Measurements from ENCODE around the gene PRKN.
"Not testable (repeated sequence)": the region's sequence is repeated elsewhere in the genome, so short reads cannot be mapped to it uniquely, and the experiment has no call there.

PRKN gene

DNA sequence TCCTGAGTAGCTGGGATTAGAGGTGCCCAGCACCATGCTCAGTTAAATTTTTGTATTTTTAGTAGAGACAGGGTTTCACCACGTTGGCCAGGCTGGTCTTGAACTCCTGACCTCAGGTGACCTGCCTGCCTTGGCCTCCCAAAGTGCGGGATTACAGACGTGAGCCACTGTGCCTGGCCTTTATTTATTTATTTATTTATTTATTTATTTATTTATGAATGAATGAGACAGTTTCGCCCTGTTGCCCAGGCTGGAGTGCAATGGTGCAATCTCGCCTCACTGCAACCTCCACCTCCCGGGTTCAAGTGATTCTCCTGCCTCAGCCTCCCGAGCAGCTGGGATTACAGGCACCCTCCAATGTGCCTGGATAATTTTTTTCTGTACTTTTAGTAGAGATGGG, 48.7 kb downstream of the PRKN start:
- DNase-seq (ENCODE audit: low read depth in 1 of 2, low spot score in 1 of 2), result not testable (repeated sequence)

DNA sequence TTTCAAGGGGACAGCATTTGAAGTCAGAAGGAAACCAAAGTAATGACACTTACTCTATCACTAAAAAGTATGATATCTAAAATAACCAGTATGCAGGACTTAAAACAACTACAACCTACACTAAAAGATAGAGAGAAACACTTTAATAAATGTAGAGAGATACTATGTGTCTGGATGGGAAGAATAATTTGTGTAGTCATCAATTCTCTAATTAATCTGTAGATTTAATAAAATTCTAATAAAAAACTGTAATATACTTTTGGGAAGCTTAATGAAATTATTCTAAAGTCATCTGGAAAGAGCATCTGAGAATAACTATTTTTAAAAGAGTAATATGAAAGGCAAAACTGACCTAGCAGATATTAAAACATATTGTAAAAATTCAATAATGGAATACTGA, 52.1 kb downstream of the PRKN start:
- DNase-seq (ENCODE audit: low read depth in 1 of 2, low spot score in 1 of 2), result no peak

DNA sequence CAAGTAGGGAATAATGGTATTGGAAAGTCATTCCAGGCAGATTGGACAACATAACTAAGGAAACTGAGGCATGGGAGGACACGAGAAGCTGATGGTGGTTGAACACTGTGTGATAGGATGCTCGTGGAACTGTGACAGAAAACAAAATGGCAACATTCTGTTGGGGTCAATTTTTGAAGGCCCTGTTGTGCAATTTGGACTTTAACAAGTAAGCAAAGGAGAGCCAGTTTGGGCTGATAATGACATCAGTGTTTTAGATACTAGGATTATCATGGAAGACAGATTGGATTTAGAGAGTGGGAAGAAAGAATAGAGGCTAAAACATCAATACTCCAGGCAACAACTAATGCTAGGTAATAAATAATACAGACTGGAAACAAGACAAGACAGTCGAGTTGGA, 53.1 kb downstream of the PRKN start:
- no peak for DNase-seq (ENCODE audit: low read depth in 1 of 2, low spot score in 1 of 2)

DNA sequence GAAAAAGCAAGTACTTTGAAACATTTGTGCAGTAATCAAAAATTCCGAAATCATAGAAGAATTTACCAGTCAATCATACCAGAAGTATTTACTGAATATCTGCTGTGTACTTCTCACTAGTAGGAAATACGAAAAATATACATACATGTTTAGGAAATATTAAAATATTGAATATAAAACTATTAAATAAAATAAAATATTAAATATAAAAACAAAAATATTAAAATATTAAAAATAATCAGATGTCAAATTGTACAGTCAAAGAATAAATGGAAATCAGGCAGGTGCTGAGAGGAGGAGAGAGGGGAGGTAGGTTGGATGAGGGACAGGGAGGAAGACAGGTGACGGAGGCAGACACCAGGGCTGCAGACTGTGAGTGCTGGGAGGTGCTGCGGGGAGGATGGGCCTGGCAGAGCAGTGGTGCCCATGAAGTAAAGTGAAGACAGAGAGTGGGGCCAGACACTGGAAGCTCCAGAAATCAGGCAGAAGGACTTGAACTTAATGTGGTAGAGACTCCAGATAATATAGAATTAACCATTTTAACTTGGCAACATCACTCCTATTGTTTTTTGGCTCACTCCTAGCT, 55.9 kb downstream of the PRKN start:
- DNase-seq (ENCODE audit: low read depth in 1 of 2, low spot score in 1 of 2), result no peak

DNA sequence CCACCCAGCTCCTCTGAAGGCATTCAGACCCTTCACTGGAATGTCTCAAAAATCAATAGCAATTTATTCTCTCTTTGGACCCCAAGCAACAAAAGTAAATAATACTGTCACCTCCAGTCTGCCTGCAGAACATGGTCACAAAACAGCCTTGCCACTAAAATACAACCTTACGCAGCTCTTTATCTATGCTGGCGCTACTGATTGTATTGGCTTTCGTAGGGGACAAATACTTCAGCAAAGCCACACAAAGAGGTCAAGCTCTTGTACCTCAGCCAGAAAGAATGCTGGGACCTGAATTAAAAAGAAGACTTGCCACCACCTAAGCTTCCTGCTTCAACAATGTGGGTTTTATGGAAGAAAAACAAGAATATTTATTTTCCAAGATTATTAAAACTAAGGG, 57.2 kb downstream of the PRKN start:
- no peak for DNase-seq (ENCODE audit: low read depth in 1 of 2, low spot score in 1 of 2)

DNA sequence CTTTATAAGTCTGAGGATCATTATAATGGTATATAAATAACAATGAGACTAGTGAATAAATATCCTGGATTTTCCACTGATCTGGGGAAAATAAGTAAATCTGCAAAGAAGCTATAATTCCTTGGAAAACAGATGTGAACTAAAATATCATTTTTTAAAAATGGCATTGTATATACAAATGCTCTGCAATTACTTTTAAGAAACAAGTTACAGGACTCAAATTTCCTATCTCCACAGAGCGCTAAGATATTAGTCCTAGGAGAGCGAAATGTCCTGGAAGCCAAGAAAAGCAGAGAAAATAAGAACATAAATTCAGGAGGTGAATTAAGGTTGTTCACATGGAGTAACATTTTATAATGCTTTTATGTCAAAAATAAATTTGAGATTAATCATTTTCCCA, 61.3 kb downstream of the PRKN start:
- DNase-seq (ENCODE audit: low read depth in 1 of 2, low spot score in 1 of 2), result no peak

DNA sequence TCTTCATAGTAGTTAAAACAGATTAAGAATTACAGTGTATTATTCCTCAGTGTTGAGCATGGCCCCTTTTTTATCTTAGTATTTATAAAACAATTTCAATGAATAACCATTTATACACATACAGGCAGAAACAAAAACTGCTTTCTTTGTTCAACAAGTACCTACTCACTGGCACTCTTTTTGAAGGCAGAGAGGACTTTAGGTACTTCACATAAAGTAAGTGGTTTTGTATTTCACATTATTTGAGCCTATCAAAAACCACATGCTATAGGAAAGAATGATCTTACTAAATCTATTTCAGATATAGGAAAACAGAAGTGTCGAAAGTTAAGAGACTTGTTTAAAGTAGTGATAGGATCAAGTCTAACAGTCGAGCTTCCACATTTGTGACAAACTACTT, 73.8 kb downstream of the PRKN start:
- no peak for DNase-seq (ENCODE audit: low read depth in 1 of 2, low spot score in 1 of 2)

DNA sequence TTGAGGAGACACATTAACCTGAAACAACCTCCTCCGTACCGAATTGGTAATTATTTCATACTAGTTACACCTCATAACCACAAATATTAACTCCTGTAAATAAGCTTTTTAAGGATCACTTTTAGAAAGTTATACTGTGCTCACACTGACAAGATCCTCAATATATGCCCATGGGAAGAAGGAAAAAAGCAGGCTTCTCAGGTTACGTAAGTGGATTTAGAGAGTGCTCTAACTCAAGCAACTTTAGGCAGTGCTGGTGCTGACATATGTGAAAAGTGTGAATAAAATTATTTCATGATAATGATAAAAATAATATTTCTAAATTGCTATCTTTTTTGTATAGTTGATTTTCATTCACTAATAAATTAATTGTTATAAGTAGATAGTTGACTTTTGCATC, 76.1 kb downstream of the PRKN start:
- DNase-seq (ENCODE audit: low read depth in 1 of 2, low spot score in 1 of 2), result no peak

DNA sequence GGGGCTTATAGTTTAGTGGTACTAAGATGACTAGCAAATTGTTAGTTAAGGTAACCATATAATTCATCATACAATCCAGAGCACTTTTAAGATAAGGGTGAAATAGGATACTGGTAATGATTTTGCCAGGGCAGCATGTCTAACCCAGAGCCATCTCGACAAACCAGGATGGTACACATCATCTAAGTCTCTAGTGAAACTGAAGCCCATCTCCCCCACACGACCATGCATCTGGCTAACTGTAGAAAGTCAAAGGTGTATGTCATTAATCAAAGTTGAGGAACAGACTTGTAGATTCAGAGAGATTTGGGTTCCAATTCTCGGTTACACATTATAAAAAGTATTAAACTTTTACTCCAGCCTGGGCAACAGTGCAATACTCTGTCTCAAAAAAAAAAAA, 78.3 kb downstream of the PRKN start:
- DNase-seq (ENCODE audit: low read depth in 1 of 2, low spot score in 1 of 2), result no peak

DNA sequence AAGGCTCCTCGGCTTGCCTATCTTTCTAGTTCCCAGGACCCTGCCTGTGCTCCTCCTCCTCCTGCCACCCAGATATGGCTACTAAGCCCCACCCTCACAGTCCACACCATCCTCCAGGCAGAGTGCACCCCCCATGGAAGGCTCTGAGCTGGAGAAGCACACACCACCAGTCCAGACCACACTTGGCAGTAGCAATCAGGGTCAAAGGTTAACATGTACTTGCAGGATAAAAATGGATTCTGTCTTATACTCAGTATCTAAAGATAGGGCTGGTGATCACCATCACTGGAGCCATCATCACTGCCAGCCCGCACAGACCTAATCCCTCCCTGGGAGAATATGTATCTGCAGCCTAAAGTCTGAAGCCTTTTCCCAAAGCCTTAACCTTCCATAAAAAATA, 83.4 kb downstream of the PRKN start:
- DNase-seq (ENCODE audit: low read depth in 1 of 2, low spot score in 1 of 2), result no peak

DNA sequence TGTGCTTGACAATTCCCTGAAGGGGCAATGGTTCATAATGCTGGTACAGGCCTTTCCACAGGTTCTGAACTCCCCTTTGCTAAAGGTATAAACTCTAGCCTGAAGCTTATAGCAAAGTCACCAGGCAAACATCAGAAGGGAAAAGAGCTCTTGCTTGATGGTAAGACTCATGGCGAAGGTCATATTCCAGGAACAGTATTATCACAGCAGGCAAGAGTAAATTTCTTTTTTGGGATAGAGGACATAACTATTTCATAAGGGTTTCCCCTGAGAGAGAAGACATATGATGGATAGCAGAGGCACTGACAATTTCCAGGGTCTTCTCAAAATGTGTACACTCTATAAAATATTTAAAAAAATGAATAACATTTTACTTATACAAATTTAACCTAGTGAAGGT, 86.8 kb downstream of the PRKN start:
- no peak for DNase-seq (ENCODE audit: low read depth in 1 of 2, low spot score in 1 of 2)

DNA sequence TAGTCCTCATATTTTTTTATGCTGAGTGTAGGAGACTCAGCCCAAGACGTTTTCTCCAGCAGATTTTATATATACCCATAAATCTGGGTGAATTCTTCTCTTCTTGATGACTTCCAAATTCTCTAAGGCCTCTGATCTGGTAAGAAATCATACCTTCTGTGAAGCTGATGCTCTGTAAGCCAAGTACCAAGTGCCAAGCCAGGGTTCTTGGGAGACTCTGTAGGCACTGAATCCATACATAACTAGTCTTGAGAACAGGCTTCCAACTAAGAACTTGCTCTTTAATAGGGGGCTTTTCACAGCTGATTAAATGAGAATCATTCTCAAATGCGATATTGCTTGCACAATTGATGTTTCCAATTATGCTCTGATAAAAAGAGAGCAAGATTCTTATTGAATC, 87.6 kb downstream of the PRKN start:
- DNase-seq (ENCODE audit: low read depth in 1 of 2, low spot score in 1 of 2), result no peak

DNA sequence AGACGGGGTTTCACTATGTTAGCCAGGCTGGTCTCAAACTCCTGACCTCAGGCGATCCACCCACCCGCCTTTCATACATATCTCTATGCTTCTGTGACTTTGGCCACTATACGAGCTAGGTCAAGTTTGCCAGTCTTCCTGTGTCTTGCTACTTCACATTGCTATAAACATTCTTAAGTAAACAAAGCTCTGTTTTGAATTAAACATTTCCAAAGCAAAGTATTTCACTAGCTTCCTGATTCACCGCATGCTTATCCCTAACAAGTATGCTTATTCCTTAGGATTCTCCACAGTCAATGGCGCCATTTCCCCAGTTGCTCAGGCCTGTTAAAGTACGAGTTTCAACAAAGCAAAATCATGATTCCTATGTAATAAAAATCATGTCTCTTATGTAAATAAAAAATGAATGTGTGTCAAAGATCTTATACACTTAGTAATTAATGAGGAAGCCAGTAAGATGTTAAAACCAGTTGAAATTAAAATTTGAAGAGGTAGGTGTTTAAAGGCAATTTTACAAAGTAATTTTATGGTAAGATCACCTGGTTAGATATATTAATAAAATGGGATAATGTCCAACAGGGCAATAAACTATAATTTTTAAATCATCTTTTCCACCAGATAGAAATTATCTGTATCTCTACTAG, 88.5 kb downstream of the PRKN start:
- DNase-seq (ENCODE audit: low read depth in 1 of 2, low spot score in 1 of 2), result no peak

DNA sequence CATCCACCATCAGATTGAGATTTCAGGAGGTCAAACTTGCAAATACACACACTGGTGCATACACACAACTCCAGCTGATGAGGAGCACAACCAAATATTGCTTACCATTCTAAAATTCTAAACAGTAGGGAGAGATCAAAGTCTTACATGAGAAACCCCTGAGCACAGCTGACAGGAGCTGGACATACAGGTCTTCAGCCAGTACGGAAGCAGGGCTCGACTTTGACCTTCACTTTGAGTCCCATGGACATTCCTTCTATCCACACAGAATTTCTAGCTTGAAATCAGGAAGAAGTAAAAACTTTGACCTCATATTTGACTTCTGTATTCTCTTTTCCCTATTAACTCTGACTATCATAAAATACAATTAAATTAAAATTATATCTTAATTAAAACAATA, 90.2 kb downstream of the PRKN start:
- DNase-seq (ENCODE audit: low read depth in 1 of 2, low spot score in 1 of 2), result no peak

DNA sequence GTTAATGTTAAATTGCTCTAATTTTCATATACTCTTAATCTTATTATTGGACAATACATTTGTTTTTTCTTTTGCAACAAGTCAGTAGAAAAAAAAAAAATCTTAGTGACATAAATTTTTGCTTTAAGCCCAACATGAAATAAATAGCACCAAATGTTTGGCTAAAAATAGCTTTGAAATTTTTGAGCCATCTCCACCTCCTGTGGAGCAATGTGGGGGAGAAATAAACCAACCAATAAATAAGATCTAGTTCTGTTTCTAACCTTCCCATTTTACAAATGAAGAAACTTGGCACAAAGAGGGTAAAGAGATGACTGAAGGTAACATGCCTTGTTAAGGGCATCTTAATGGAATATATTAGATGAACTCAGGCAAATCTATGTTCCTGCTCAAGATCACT, 91.4 kb downstream of the PRKN start:
- DNase-seq (ENCODE audit: low read depth in 1 of 2, low spot score in 1 of 2), result no peak

DNA sequence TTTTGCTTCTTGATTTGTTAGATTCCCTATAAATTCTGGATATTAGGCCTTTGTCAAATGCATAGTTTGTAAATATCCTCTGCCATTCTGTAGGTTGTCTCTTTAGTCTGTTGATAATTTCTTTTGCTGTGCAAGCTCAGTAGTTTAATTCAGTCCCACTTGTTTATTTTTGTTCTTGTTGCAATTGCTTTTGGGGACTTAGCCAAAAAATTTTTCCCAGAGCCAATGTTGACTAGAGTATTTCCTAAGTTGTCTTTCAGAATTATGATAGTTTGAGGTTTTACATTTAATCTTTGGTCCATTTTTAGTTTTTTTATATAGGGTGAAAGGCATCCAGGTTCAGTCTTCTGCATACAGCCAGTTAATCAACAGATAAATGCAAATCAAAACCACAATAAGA, 96.0 kb downstream of the PRKN start:
- no peak for DNase-seq (ENCODE audit: low read depth in 1 of 2, low spot score in 1 of 2)

DNA sequence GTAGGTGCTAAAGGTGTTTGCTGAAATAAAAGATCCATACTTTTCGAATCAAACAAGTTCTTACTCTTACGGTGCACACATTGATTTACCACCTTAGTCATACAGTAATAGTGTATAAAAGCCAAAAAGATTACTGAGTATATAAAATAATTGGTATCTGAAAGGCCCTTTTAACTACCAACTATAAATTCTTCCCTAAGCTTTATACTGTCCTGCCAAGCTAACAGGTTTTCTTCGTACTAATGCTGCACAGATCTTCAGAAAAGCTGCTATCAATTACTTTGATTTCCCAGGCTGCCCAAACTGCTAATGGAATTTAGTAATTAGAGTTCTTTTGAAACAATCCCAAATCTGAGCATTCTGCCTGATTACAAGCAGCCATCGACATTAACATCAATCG, 97.5 kb downstream of the PRKN start:
- DNase-seq (ENCODE audit: low read depth in 1 of 2, low spot score in 1 of 2), result no peak

DNA sequence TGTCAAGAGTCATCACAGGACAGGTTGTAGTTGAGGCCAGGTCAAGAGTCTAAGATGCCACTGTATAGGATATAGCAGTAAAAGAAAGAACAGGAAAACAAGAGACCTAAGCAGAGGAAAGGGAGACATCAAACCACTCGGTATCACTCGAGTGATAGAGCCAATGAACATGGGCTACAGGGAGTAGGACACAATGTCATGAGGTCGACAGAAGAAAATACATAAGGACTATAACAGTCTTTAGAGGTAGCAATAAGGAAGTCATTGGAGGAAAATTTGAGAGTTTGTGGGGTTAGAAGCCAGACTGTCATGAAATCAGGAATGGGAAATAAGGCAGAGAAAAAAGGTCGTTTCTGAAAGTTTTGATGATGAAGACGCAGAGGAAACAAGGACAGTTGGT, 99.7 kb downstream of the PRKN start:
- no peak for DNase-seq (ENCODE audit: low read depth in 1 of 2, low spot score in 1 of 2)

DNA sequence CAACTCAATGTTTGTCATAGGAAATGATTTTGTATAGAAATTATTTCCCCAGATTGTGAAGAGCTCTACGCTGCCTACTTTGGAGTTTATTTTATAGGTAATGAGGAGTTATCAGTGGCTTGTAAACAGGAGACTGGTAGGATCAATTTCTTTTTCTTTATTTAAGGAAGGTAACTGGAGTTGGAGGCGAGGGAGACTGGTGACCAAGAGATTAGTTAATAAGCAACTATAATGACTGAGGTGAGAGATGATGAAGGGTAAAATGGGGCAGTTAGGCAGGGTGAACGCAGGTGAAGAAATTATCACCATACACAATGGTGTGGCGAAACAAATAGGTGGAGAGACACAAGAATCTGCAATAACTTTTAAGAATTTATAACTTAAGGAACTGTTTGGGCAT, 100.2 kb downstream of the PRKN start:
- no peak for DNase-seq (ENCODE audit: low read depth in 1 of 2, low spot score in 1 of 2)

DNA sequence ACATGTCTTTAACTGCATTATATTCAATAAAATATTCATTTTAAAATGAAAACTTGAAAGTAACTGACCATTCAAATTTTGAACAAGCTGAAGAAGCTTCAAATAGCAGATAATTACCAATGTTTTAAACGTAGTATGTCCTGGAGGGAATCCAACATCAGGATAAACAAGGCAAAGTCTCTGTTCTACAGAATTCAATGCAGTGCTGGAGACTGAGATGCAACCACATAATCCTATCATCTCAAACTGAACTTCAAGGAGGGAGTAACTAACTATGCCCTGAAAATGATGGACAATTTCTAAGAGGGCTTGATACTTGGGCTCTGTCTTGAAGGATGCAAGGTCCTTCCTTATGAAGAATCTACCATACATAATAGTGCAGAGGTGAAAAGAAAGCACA, 100.7 kb downstream of the PRKN start:
- no peak for DNase-seq (ENCODE audit: low read depth in 1 of 2, low spot score in 1 of 2)

DNA sequence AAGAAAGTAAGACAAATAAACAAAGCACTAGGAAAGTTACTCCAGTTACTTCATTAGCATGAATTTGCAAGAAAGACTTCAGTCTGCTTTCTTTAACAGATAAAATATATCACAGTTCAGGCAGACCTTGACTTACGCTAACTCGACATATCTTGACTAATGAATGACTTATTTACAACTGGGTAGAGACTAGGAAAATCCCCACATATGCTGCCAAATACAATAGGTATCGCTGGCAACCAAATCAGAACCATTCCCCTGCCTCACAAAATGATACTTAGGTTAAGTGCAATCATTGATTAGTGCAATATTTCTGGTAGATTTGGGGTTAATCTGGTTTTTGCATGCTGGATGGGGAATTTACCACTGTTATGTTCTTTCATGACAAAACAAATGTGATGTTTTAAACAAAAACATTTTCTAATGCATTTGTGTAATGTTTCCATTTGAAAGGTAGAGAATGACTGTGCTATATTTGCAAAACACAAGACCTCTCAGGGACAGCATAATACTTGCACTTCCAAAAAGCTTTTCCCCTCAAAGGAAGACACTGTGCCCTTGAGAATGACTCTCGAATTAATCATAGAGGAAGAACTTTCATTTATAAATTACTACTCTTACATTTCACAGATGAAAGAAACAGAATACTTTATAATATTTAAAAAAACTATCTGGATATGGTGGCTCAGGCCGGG, 101.6 kb downstream of the PRKN start:
- DNase-seq (ENCODE audit: low read depth in 1 of 2, low spot score in 1 of 2), result no peak

DNA sequence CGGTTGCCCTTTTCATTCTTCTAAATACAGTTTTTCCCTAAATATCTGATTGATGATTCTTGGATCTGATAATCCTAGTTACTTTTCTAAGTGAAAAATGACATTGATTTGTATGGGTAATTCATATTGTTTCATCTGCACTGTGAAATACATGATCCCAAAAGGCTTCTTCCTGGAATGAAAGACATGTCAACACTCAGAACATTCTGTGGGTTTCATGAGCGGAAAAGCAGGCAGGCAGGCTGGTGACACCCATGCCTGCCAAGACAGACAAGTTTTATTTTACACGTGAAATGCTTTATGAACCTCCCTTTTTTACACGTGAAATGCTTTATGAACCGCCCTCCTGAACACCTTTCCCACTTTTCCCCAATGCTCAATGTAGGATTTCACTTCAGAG, 105.0 kb downstream of the PRKN start:
- DNase-seq (ENCODE audit: low read depth in 1 of 2, low spot score in 1 of 2), result no peak

DNA sequence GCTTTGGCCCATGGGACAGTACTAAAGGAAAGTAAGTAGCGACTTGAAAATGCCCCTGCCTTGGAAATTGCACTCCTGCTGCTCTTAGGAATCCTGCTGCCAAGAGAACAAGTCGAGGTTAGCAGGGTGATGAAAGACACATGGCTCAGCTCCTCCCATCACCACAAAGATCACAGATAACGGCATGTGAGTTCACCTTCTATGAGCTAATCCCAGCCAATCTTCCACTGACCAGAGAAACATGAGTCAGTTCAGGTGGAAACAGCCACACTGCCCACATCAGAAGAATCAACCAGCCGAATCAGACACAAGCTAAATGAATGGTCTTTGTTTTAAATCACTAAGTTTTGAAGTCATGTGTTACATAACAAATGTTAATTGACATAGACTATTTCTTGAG, 106.3 kb downstream of the PRKN start:
- DNase-seq (ENCODE audit: low read depth in 1 of 2, low spot score in 1 of 2), result no peak

Data from activated T-helper 1 cell treated with anti-CD3 and anti-CD28 coated beads, Interleukin-2, amount 50 U/mL, for 16 hours (primary cell).